WTC11 (cell line): ENCODE data around the gene FRAT1. TPM values are rescaled to one million over a fixed set of nuclear protein-coding genes. Genes with fewer than 3 reads are reported as not detected.

ENCODE experiments used
- ATAC-seq: fragments of 200-7000 bp; cut with Tn5 transposase; 2 replicates; pipeline ENCODE4 v1.10.0; 2021; ENCODE audit warnings: mild to moderate bottlenecking, moderate library complexity
- CTCF ChIA-PET: fragments of 300-600 bp; sonication (Branson Sonifier 250); formaldehyde crosslinking; loops from one replicate; lab custom pipeline; 2021; ENCODE audit warnings: antibody characterized with exemption; lab: Charles Lee
- POLR2A ChIA-PET: fragments of 350-600 bp; sonication (Branson Sonifier 250); formaldehyde crosslinking; loops from one replicate; lab custom pipeline; 2021; ENCODE audit warnings: antibody characterized with exemption; lab: Charles Lee
- DNase-seq: peaks from one replicate; pipeline ENCODE4 v3.0.0; 2021; ENCODE audit warnings: low spot score
- H3K27ac Mint-ChIP-seq: 2 replicates; pipeline ENCODE4 v1.8.0; 2021; ENCODE audit warnings: mixed read lengths
- H3K27me3 Mint-ChIP-seq: 2 replicates; pipeline ENCODE4 v1.8.0; 2021; ENCODE audit warnings: low read depth, mild to moderate bottlenecking, moderate library complexity, mixed read lengths
- H3K36me3 Mint-ChIP-seq: 2 replicates; pipeline ENCODE4 v1.8.0; 2021; ENCODE audit warnings: mixed read lengths
- H3K4me1 Mint-ChIP-seq: 2 replicates; pipeline ENCODE4 v1.8.0; 2022; ENCODE audit warnings: mixed read lengths
- H3K4me3 Mint-ChIP-seq: 2 replicates; pipeline ENCODE4 v1.8.0; 2021; ENCODE audit warnings: mild to moderate bottlenecking, moderate library complexity, mixed read lengths
- H3K9me3 Mint-ChIP-seq: 2 replicates; pipeline ENCODE4 v1.8.0; 2021; ENCODE audit warnings: mixed read lengths
- FOXJ3 ChIP-seq: sonication (generic); formaldehyde crosslinking; IDR thresholded peaks from 2 replicates; pipeline ENCODE4 v1.9.0; 2021; ENCODE audit warnings: missing genetic modification reagents, mild to moderate bottlenecking, borderline replicate concordance
- FOXK1 ChIP-seq: sonication (generic); formaldehyde crosslinking; IDR thresholded peaks from 2 replicates; pipeline ENCODE4 v1.8.0; 2022; ENCODE audit warnings: mild to moderate bottlenecking, moderate library complexity, missing genetic modification reagents
- GTF2I ChIP-seq: fragments of 250-450 bp; sonication (Bioruptor Pico); conservative IDR thresholded peaks from 2 replicates; pipeline ENCODE4 v1.4.0; 2021; ENCODE audit warnings: mild to moderate bottlenecking
- MYBL2 ChIP-seq: sonication (generic); formaldehyde crosslinking; IDR thresholded peaks from 2 replicates; pipeline ENCODE4 v1.8.1; 2023; ENCODE audit warnings: mild to moderate bottlenecking, moderate library complexity, missing genetic modification reagents
- NR1H2 ChIP-seq: sonication (generic); formaldehyde crosslinking; IDR thresholded peaks from 2 replicates; pipeline ENCODE4 v1.9.0; 2021; ENCODE audit warnings: mild to moderate bottlenecking, moderate library complexity, missing genetic modification reagents
- OVOL2 ChIP-seq: fragments of 250-450 bp; sonication (Bioruptor Pico); IDR thresholded peaks from 2 replicates; pipeline ENCODE4 v1.9.0; 2021; ENCODE audit warnings: mild to moderate bottlenecking, borderline replicate concordance
- TCF7 ChIP-seq: sonication (generic); formaldehyde crosslinking; IDR thresholded peaks from 2 replicates; pipeline ENCODE4 v1.8.0; 2022; ENCODE audit warnings: mild to moderate bottlenecking, low read depth, missing genetic modification reagents, moderate library complexity
- ZNF219 ChIP-seq: sonication (generic); formaldehyde crosslinking; IDR thresholded peaks from 2 replicates; pipeline ENCODE4 v1.8.0; 2023; ENCODE audit warnings: missing genetic modification reagents, mild to moderate bottlenecking, borderline replicate concordance
- ZNF263 ChIP-seq: sonication (generic); formaldehyde crosslinking; IDR thresholded peaks from 2 replicates; pipeline ENCODE4 v1.8.1; 2022; ENCODE audit warnings: low read depth, mild to moderate bottlenecking, moderate library complexity, missing genetic modification reagents
- ZNF317 ChIP-seq: sonication (generic); formaldehyde crosslinking; IDR thresholded peaks from 2 replicates; pipeline ENCODE4 v1.8.1; 2023; ENCODE audit warnings: low read depth, mild to moderate bottlenecking, moderate library complexity, missing genetic modification reagents, borderline replicate concordance
- ZNF396 ChIP-seq: fragments of 250-450 bp; sonication (Bioruptor Pico); IDR thresholded peaks from 2 replicates; pipeline ENCODE4 v1.8.0; 2021; ENCODE audit warnings: mild to moderate bottlenecking, moderate library complexity, borderline replicate concordance
- ZNF423 ChIP-seq: fragments of 250-450 bp; sonication (Bioruptor Pico); IDR thresholded peaks from 2 replicates; pipeline ENCODE4 v2.1.2; 2022; ENCODE audit warnings: mild to moderate bottlenecking, moderate library complexity
- total RNA-seq: library from RNA; stranded (reverse); gene quantifications from 3 replicates; pipeline ENCODE4 v1.2.3, GENCODE V29; 2021
- TF ChIP-seq, protein P1 (sequence below): sonication (generic); formaldehyde crosslinking; conservative IDR thresholded peaks from 2 replicates; pipeline ENCODE4 v1.8.1; 2023; ENCODE audit warnings: mild to moderate bottlenecking, low read depth, missing genetic modification reagents, moderate library complexity
- TF ChIP-seq, protein P2 (sequence below): sonication (generic); formaldehyde crosslinking; IDR thresholded peaks from 2 replicates; pipeline ENCODE4 v1.8.0; 2023; ENCODE audit warnings: missing genetic modification reagents
- TF ChIP-seq, protein P3 (sequence below): sonication (generic); formaldehyde crosslinking; IDR thresholded peaks from 2 replicates; pipeline ENCODE4 v1.8.1; 2022; ENCODE audit warnings: mild to moderate bottlenecking, moderate library complexity, missing genetic modification reagents
- TF ChIP-seq, protein P4 (sequence below): sonication (generic); formaldehyde crosslinking; IDR thresholded peaks from 2 replicates; pipeline ENCODE4 v1.8.0; 2022; ENCODE audit warnings: mild to moderate bottlenecking, missing genetic modification reagents
- TF ChIP-seq, protein P5 (sequence below): fragments of 250-450 bp; sonication (Bioruptor Pico); IDR thresholded peaks from 2 replicates; pipeline ENCODE4 v1.8.0; 2021; ENCODE audit warnings: mild to moderate bottlenecking
- TF ChIP-seq, protein P6 (sequence below): sonication (generic); formaldehyde crosslinking; IDR thresholded peaks from 2 replicates; pipeline ENCODE4 v1.8.0; 2022; ENCODE audit warnings: mild to moderate bottlenecking, missing genetic modification reagents

FRAT1 gene
- total RNA-seq, 1 experiment from 2014 or later, result 8.2 TPM

DNA sequence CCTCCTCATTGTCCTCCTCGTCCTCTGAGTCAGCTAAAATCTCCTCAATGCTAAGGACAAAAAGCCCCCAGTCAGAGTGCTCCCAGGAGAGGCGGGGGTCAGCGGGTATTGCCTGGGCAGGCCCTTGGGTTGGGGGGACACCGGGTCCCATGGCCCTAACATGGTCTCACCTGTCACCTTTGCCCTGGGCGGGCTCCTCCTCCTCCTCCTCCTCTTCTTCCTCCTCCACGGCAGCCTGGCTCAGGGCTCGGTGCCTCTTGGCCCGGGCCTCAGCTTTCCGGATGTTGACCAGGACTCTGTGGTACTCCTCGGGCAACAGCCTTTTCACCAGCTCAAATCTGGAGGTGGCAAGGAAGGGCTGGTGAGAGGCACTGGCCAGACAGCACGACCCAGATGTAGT, 47.5 kb downstream of the FRAT1 start (continued):
- TF ChIP-seq ZNF423 (CRISPR knock-in tag), result no peak
- TF ChIP-seq FOXJ3 (CRISPR knock-in tag), result no peak
- TF ChIP-seq, protein P1, sequence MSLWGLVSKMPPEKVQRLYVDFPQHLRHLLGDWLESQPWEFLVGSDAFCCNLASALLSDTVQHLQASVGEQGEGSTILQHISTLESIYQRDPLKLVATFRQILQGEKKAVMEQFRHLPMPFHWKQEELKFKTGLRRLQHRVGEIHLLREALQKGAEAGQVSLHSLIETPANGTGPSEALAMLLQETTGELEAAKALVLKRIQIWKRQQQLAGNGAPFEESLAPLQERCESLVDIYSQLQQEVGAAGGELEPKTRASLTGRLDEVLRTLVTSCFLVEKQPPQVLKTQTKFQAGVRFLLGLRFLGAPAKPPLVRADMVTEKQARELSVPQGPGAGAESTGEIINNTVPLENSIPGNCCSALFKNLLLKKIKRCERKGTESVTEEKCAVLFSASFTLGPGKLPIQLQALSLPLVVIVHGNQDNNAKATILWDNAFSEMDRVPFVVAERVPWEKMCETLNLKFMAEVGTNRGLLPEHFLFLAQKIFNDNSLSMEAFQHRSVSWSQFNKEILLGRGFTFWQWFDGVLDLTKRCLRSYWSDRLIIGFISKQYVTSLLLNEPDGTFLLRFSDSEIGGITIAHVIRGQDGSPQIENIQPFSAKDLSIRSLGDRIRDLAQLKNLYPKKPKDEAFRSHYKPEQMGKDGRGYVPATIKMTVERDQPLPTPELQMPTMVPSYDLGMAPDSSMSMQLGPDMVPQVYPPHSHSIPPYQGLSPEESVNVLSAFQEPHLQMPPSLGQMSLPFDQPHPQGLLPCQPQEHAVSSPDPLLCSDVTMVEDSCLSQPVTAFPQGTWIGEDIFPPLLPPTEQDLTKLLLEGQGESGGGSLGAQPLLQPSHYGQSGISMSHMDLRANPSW, result no peak

DNA sequence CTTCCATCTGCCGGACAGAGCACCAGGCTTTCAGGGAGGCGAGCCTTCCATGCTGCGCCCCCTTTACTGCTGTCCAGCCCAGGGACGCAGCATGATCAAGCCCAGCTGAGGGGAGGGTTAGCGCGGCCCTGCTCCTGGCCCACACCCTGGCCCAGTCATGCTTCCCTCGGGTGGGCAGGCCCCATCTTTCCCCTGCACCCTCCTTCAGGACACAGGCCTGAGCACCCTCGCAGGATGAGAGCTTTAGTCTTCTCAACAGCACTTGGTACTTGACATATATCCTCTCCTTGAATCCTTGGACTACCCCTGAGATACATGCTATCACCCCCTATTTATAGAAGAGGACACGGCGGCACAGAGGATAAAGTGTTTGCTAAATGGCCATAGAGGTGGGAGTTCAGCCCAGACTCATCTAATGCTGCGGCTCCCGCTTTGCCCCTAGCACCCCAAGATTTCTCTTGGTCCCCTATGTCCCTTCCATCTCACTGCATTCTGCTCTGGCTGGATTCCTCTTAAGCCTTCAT, 48.1 kb downstream of the FRAT1 start:
- DNase-seq (no peak), ATAC-seq (no peak)
- Mint-ChIP-seq H3K9me3 (no peaks in the 10 kb centered on the region), H3K27ac (no peak overlapping the region), H3K27me3 (no peaks in the 10 kb centered on the region), H3K4me1 (peaks cover 2% of the 10 kb centered on the region), H3K4me3 (no peak overlapping the region), H3K36me3 (peaks cover 63% of the 10 kb centered on the region)
- TF ChIP-seq ZNF396 (CRISPR knock-in tag), result no peak
- TF ChIP-seq MYBL2, result no peak
- TF ChIP-seq, protein P2, sequence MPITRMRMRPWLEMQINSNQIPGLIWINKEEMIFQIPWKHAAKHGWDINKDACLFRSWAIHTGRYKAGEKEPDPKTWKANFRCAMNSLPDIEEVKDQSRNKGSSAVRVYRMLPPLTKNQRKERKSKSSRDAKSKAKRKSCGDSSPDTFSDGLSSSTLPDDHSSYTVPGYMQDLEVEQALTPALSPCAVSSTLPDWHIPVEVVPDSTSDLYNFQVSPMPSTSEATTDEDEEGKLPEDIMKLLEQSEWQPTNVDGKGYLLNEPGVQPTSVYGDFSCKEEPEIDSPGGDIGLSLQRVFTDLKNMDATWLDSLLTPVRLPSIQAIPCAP (CRISPR knock-in tag), result no peak
- TF ChIP-seq, protein P3, sequence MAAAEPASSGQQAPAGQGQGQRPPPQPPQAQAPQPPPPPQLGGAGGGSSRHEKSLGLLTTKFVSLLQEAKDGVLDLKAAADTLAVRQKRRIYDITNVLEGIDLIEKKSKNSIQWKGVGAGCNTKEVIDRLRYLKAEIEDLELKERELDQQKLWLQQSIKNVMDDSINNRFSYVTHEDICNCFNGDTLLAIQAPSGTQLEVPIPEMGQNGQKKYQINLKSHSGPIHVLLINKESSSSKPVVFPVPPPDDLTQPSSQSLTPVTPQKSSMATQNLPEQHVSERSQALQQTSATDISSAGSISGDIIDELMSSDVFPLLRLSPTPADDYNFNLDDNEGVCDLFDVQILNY (CRISPR knock-in tag), result no peak
- TF ChIP-seq, protein P4, sequence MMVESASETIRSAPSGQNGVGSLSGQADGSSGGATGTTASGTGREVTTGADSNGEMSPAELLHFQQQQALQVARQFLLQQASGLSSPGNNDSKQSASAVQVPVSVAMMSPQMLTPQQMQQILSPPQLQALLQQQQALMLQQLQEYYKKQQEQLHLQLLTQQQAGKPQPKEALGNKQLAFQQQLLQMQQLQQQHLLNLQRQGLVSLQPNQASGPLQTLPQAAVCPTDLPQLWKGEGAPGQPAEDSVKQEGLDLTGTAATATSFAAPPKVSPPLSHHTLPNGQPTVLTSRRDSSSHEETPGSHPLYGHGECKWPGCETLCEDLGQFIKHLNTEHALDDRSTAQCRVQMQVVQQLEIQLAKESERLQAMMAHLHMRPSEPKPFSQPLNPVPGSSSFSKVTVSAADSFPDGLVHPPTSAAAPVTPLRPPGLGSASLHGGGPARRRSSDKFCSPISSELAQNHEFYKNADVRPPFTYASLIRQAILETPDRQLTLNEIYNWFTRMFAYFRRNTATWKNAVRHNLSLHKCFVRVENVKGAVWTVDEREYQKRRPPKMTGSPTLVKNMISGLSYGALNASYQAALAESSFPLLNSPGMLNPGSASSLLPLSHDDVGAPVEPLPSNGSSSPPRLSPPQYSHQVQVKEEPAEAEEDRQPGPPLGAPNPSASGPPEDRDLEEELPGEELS (CRISPR knock-in tag), result no peak
- no peak for TF ChIP-seq OVOL2 (CRISPR knock-in tag)
- TF ChIP-seq TCF7 (CRISPR knock-in tag), result no peak
- TF ChIP-seq ZNF219 (CRISPR knock-in tag), result no peak
- no peak for TF ChIP-seq ZNF317
- TF ChIP-seq FOXK1 (CRISPR knock-in tag), result no peak
- TF ChIP-seq, protein P5, sequence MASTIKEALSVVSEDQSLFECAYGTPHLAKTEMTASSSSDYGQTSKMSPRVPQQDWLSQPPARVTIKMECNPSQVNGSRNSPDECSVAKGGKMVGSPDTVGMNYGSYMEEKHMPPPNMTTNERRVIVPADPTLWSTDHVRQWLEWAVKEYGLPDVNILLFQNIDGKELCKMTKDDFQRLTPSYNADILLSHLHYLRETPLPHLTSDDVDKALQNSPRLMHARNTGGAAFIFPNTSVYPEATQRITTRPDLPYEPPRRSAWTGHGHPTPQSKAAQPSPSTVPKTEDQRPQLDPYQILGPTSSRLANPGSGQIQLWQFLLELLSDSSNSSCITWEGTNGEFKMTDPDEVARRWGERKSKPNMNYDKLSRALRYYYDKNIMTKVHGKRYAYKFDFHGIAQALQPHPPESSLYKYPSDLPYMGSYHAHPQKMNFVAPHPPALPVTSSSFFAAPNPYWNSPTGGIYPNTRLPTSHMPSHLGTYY (CRISPR knock-in tag), result no peak
- TF ChIP-seq ZNF263 (CRISPR knock-in tag), result no peak
- TF ChIP-seq, protein P6, sequence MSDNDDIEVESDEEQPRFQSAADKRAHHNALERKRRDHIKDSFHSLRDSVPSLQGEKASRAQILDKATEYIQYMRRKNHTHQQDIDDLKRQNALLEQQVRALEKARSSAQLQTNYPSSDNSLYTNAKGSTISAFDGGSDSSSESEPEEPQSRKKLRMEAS, result no peak
- no peak for TF ChIP-seq NR1H2 (CRISPR knock-in tag)
- TF ChIP-seq GTF2I (CRISPR knock-in tag), result no peak
- CTCF ChIA-PET, result no interaction called here
- POLR2A ChIA-PET, result no interaction called here

Other genes with a start within 250 kb of the FRAT1 start
- gene SLIT1, start 133.3 kb upstream of the FRAT1 start, total RNA-seq, result 1.1 to 1.6 TPM (median 1.4 TPM) in 3 replicates
- gene ARHGAP19, start 26.6 kb upstream of the FRAT1 start, total RNA-seq, result 35.5 to 42.2 TPM (median 38.0 TPM) in 3 replicates
- 48.2 to 53.5 TPM (median 50.8 TPM) in 3 replicates for gene FRAT2, start 15.5 kb downstream of the FRAT1 start, total RNA-seq
- gene RRP12, start 82.1 kb downstream of the FRAT1 start, total RNA-seq, result 44.9 to 56.6 TPM (median 45.6 TPM) in 3 replicates
- gene PGAM1, start 106.9 kb downstream of the FRAT1 start, total RNA-seq, result 833 to 990 TPM (median 989 TPM) in 3 replicates
- 48.4 to 53.7 TPM (median 50.0 TPM) in 3 replicates for gene EXOSC1, start 126.7 kb downstream of the FRAT1 start, total RNA-seq
- gene ZDHHC16, start 126.9 kb downstream of the FRAT1 start, total RNA-seq, result 39.6 to 44.4 TPM (median 44.0 TPM) in 3 replicates
- 135 to 153 TPM (median 141 TPM) in 3 replicates for gene MMS19, start 179.2 kb downstream of the FRAT1 start, total RNA-seq
- gene UBTD1, start 179.7 kb downstream of the FRAT1 start, total RNA-seq, result 29.1 to 35.7 TPM (median 31.2 TPM) in 3 replicates